ENCODE data around the gene CCDC28A. TPM values are rescaled to one million over a fixed set of nuclear protein-coding genes. Genes with fewer than 3 reads are reported as not detected.

CCDC28A gene
- total RNA-seq, 1 donor from 2014 or later: 12.7 TPM

DNA sequence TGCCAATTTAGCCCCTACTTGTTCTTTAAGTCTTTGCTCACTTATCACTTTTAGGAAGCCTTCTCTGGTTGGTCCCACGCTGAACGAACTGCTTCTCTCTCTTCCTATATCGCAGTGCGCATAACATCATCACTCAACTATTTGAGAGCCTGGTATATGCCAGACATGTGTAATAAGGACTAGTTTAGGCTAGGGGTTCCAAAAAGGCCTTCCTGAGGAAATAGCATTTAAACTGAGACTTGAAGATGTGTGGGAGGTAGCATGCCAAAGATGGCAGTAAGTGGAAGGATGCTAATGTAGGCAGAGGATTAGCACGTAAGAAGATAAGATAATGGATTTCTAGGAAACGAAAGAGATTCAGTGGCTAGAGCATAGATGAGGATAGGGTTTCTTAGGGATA lies 4.8 kb downstream of the CCDC28A start:
- H3K36me3 Mint-ChIP-seq: peaks cover 27% of the 10 kb centered on the region
- no peaks in the 10 kb centered on the region for H3K27me3 Mint-ChIP-seq (ENCODE audit: low read depth)
- no peak for DNase-seq (ENCODE audit: low spot score in 2 of 2, unreplicated experiment in 2 of 2)
- H3K4me3 Mint-ChIP-seq: no peak overlapping the region
- peaks cover 20% of the 10 kb centered on the region for H3K4me1 Mint-ChIP-seq
- TF ChIP-seq, protein P1, sequence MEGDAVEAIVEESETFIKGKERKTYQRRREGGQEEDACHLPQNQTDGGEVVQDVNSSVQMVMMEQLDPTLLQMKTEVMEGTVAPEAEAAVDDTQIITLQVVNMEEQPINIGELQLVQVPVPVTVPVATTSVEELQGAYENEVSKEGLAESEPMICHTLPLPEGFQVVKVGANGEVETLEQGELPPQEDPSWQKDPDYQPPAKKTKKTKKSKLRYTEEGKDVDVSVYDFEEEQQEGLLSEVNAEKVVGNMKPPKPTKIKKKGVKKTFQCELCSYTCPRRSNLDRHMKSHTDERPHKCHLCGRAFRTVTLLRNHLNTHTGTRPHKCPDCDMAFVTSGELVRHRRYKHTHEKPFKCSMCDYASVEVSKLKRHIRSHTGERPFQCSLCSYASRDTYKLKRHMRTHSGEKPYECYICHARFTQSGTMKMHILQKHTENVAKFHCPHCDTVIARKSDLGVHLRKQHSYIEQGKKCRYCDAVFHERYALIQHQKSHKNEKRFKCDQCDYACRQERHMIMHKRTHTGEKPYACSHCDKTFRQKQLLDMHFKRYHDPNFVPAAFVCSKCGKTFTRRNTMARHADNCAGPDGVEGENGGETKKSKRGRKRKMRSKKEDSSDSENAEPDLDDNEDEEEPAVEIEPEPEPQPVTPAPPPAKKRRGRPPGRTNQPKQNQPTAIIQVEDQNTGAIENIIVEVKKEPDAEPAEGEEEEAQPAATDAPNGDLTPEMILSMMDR (IDR thresholded peaks at IDR 0.05; ENCODE audit: unreplicated experiment): no peak
- no peak overlapping the region for H3K27ac Mint-ChIP-seq
- H3K9me3 Mint-ChIP-seq: no peaks in the 10 kb centered on the region

DNA sequence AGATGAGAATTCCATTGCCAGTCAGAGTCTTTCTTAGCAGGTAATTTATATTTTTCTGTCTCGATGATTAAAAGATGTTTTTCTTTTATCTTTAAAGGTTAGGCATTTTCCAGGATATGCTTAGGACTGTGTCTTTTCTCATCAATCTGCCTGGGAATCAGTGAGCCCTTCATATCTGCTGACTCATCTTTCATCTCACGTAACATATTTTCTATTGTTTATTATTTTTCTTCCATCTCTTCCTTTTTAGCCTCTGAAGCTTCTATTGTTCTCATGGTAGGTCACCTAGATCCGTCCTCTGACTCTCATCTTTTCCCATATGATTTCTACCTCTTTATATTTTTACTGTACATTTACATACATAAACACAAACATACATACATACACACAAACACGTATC lies 8.7 kb downstream of the CCDC28A start:
- H3K36me3 Mint-ChIP-seq: peaks cover 26% of the 10 kb centered on the region
- H3K4me3 Mint-ChIP-seq: no peak overlapping the region
- no peaks in the 10 kb centered on the region for H3K9me3 Mint-ChIP-seq
- DNase-seq (ENCODE audit: low spot score in 2 of 2, unreplicated experiment in 2 of 2): no peak
- TF ChIP-seq, protein P1 (IDR thresholded peaks at IDR 0.05; ENCODE audit: unreplicated experiment): no peak
- H3K4me1 Mint-ChIP-seq: peaks cover 17% of the 10 kb centered on the region
- H3K27me3 Mint-ChIP-seq (ENCODE audit: low read depth): no peaks in the 10 kb centered on the region
- H3K27ac Mint-ChIP-seq: peak overlapping the region; percentile 80

DNA sequence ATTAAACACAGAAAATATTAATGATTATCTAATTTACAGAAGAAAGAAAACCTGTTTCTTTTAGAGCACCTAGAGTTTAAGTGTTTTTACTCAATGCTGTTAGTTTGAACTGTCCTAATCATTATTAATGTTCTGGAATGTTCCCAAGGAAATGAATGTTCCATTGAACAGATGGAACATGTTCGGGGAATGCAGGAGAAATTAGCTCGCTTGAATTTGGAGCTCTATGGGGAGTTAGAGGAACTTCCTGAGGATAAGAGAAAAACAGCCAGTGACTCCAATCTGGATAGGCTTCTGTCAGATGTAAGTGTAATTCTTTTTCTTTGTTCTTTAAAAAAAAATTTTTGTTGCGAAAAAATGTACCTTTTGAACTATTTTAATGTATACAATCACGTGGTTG lies 11.5 kb downstream of the CCDC28A start:
- H3K4me3 Mint-ChIP-seq: no peak overlapping the region
- TF ChIP-seq, protein P1 (IDR thresholded peaks at IDR 0.05; ENCODE audit: unreplicated experiment): no peak
- H3K36me3 Mint-ChIP-seq: peaks cover 22% of the 10 kb centered on the region
- no peak for DNase-seq (ENCODE audit: low spot score in 2 of 2, unreplicated experiment in 2 of 2)
- H3K9me3 Mint-ChIP-seq: no peaks in the 10 kb centered on the region
- H3K27ac Mint-ChIP-seq: peak overlapping the region; percentile 16
- peaks cover 18% of the 10 kb centered on the region for H3K4me1 Mint-ChIP-seq
- H3K27me3 Mint-ChIP-seq (ENCODE audit: low read depth): no peaks in the 10 kb centered on the region

DNA sequence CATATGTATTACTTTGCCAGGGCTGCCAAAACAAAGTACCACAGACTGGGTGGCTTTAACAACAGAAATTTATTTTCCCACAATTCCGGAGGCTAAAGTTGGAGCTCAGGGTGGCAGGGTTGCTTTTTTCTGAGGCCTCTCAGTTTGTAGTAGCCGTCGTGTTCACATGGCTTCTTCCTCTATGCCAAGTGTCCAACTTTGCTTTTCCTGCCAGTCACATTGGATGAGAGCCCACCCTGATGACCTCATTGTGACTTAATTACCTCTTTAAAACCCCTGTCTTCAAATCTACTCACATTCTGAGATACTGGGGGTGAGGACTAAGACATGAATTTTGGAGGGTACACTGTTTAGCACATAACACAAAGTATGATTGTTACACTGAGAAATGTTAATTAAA lies 12.4 kb downstream of the CCDC28A start:
- DNase-seq (ENCODE audit: low spot score in 2 of 2, unreplicated experiment in 2 of 2): no peak
- Mint-ChIP-seq H3K9me3 (no peaks in the 10 kb centered on the region), H3K4me1 (peaks cover 18% of the 10 kb centered on the region), H3K4me3 (no peak overlapping the region), H3K36me3 (peaks cover 22% of the 10 kb centered on the region), H3K27ac (no peak overlapping the region), H3K27me3 (ENCODE audit: low read depth) (no peaks in the 10 kb centered on the region)
- TF ChIP-seq, protein P1 (IDR thresholded peaks at IDR 0.05; ENCODE audit: unreplicated experiment): no peak

DNA sequence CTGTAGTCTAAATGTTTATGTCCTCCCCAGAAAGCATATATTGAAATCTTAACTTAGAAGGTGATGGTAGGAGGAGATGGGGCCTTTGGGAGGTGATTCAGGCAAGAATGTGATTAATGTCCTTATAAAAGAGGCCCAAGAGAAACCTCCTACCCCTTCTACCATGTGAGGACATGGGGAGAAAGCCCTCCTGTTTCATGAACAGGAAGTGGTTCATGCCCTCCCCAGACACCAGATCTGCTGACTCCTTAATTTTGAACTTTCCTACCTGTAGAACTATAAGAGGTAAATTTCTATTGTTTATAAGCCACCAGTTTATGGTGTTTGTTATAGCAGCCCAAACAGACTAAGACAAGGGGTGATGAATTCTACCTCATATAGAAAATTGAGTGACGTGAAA lies 13.6 kb downstream of the CCDC28A start:
- Mint-ChIP-seq H3K4me3 (no peak overlapping the region), H3K9me3 (no peaks in the 10 kb centered on the region), H3K4me1 (peaks cover 11% of the 10 kb centered on the region), H3K27ac (peak overlapping the region; percentile 64), H3K36me3 (peaks cover 25% of the 10 kb centered on the region), H3K27me3 (ENCODE audit: low read depth) (no peaks in the 10 kb centered on the region)
- TF ChIP-seq, protein P1 (IDR thresholded peaks at IDR 0.05; ENCODE audit: unreplicated experiment): no peak
- no peak for DNase-seq (ENCODE audit: low spot score in 2 of 2, unreplicated experiment in 2 of 2)
